Body of pancreas (tissue), 4 donors: Measurements from ENCODE around the gene TPD52L3. TPM values are rescaled to one million over a fixed set of nuclear protein-coding genes. Genes with fewer than 3 reads are reported as not detected.

ENCODE experiments used
- ATAC-seq: fragments of 150-250 bp; one replicate; pipeline ENCODE4 v1.9.1; 2016
- DNase-seq, 4 donors: peaks; one replicate each; pipeline ENCODE4 v3.0.0-alpha.2; 2019
- H3K27ac ChIP-seq, 4 donors: fragments of 200-600 bp; sonication (generic); 1 replicate in 3 of 4; 2 replicates in 1 of 4; pipeline versions ENCODE4 v1.5.1 to v1.6.1; 2016 to 2019; ENCODE audit warnings: mild to moderate bottlenecking in 1 of 4, mixed read lengths in 1 of 4, moderate library complexity in 1 of 4
- H3K27me3 ChIP-seq, 2 donors: fragments of 200-600 bp; sonication (generic); one replicate each; pipeline ENCODE4 v1.6.0; 2016; ENCODE audit warnings: mild to moderate bottlenecking in 1 of 2
- H3K36me3 ChIP-seq, 2 donors: fragments of 200-600 bp; sonication (generic); replicated peaks in 1 of 2; 2 replicates each; pipeline ENCODE4 v1.5.1; 2016; ENCODE audit warnings: low read depth in 2 of 2; ENCODE audit not compliant: insufficient read depth in 1 of 2
- H3K4me1 ChIP-seq: fragments of 200-600 bp; sonication (generic); one replicate; pipeline ENCODE4 v1.6.0; 2016
- H3K4me3 ChIP-seq, 2 donors: fragments of 200-600 bp; sonication (generic); 1 replicate in 1 of 2; 2 replicates in 1 of 2; pipeline ENCODE4 v1.5.1; 2016 to 2019
- H3K9me3 ChIP-seq, 3 donors: fragments of 200-600 bp; sonication (generic); 1 replicate in 2 of 3; 2 replicates in 1 of 3; pipeline ENCODE4 v1.5.1; 2016
- CTCF ChIP-seq, 7 experiments: fragments of 450-650 bp in 4 of 7; fragments of 200-600 bp in 3 of 7; sonication (generic) in 3 of 7; IDR thresholded peaks; one replicate each; pipeline ENCODE4 v1.5.1; 2016 to 2019; ENCODE audit warnings: antibody characterized with exemption in 7 of 7
- POLR2A ChIP-seq, 3 donors: fragments of 450-650 bp; IDR thresholded peaks; one replicate each; pipeline ENCODE4 v1.6.1; 2016; ENCODE audit warnings: antibody characterized with exemption in 3 of 3, mild to moderate bottlenecking in 2 of 3
- WGBS, 2 donors: methylation state at CpG; one replicate each; pipeline ENCODE4 v1.1.5; 2017; 5-methylcytosine and 5-hydroxymethylcytosine counted together
- intact Hi-C: fragments of 100-400 bp; cut with DNase I; formaldehyde crosslinking; loops from one replicate; pipeline ENCODE4 v1.15.1; 2023
- total RNA-seq, 2 donors: library from RNA; depleted of rRNA; stranded (reverse); fragments of >200 nt; gene quantifications; one replicate each; pipeline ENCODE4 v1.1.0, GENCODE V29; 2016

The TPD52L3 gene
- not detected for total RNA-seq

GRCh38 chr9:6328103-6328502 lies at the start of gene TPD52L3:
Gene TPD52L3 (plus strand): TSS chr9:6328375. CDS start chr9:6328596, 221 bp downstream.
- Histone ChIP-seq H3K27me3 (no peaks in the 10 kb centered on the region), H3K36me3 (no peaks in the 10 kb centered on the region), H3K27ac (no peak within 1 kb of the TSS), H3K4me1 (no peaks in the 10 kb centered on the region), H3K9me3 (no peaks in the 10 kb centered on the region), H3K4me3 (no peak within 1 kb of the TSS)
- ATAC-seq (no peak), DNase-seq (no peak)
- TF ChIP-seq CTCF (IDR thresholded peaks at IDR 0.05) (no peak), POLR2A (IDR thresholded peaks at IDR 0.05) (no peak)
- 86 to 89% methylated on average over 14 to 16 of the region's 16 CpGs for WGBS, 2 donors
- intact Hi-C loops, result no loop called here

GRCh38 chr9:6301858-6302257 lies 26.3 kb upstream of the TPD52L3 start:
- WGBS, 2 donors, result 20 to 53% methylated on average over 2 of the region's 2 CpGs
- intact Hi-C loops, result loop anchor here (10.0 kb wide), 1 partner anchor 417 kb away; no protein-coding TSS in a partner anchor
- no peaks in the 10 kb centered on the region for H3K27me3 ChIP-seq
- DNase-seq (no peak), ATAC-seq (no peak)
- no peaks in the 10 kb centered on the region for H3K36me3 ChIP-seq
- no peak overlapping the region for H3K27ac ChIP-seq
- no peak overlapping the region for H3K4me3 ChIP-seq
- no peaks in the 10 kb centered on the region for H3K4me1 ChIP-seq
- no peaks in the 10 kb centered on the region for H3K9me3 ChIP-seq
- no peak for TF ChIP-seq CTCF (IDR thresholded peaks at IDR 0.05)
- TF ChIP-seq POLR2A (IDR thresholded peaks at IDR 0.05), result no peak

GRCh38 chr9:6302417-6302816 lies 25.8 kb upstream of the TPD52L3 start:
- H3K27me3 ChIP-seq, result no peaks in the 10 kb centered on the region
- H3K36me3 ChIP-seq, result no peaks in the 10 kb centered on the region
- intact Hi-C loops, result loop anchor here (10.0 kb wide), 1 partner anchor 418 kb away; no protein-coding TSS in a partner anchor
- H3K27ac ChIP-seq, result no peak overlapping the region
- ATAC-seq, result no peak
- no peak for DNase-seq
- TF ChIP-seq POLR2A (IDR thresholded peaks at IDR 0.05) (no peak), CTCF (IDR thresholded peaks at IDR 0.05) (no peak)
- H3K4me1 ChIP-seq, result no peaks in the 10 kb centered on the region
- no peak overlapping the region for H3K4me3 ChIP-seq
- H3K9me3 ChIP-seq, result no peaks in the 10 kb centered on the region

- intact Hi-C loops, result loop anchor here (10.0 kb wide), 1 partner anchor 419 kb away; no protein-coding TSS in a partner anchor
- TF ChIP-seq CTCF (IDR thresholded peaks at IDR 0.05), result no peak
Measured at GRCh38 chr9:6304232-6304631, 23.9 kb upstream of the TPD52L3 start.

GRCh38 chr9:6305954-6306563 lies 22.1 kb upstream of the TPD52L3 start:
- no peak overlapping the region for H3K4me3 ChIP-seq
- intact Hi-C loops, result loop anchor here (10.0 kb wide), 1 partner anchor 421 kb away; no protein-coding TSS in a partner anchor
- ATAC-seq (peak; percentile 77), DNase-seq (no peak)
- no peaks in the 10 kb centered on the region for H3K4me1 ChIP-seq
- 76 to 87% methylated on average over 2 of the region's 2 CpGs for WGBS, 2 donors
- no peaks in the 10 kb centered on the region for H3K36me3 ChIP-seq
- no peak for TF ChIP-seq POLR2A (IDR thresholded peaks at IDR 0.05)
- TF ChIP-seq CTCF (IDR thresholded peaks at IDR 0.05), result peak; percentile 34 to 89 (median 73)
- no peaks in the 10 kb centered on the region for H3K27me3 ChIP-seq
- no peaks in the 10 kb centered on the region for H3K9me3 ChIP-seq
- no peak overlapping the region for H3K27ac ChIP-seq

More at GRCh38 chr9:6304232-6304631, 23.9 kb upstream of the TPD52L3 start:
- no peak overlapping the region for H3K4me3 ChIP-seq
- DNase-seq (no peak), ATAC-seq (no peak)
- no peaks in the 10 kb centered on the region for H3K4me1 ChIP-seq
- no peak overlapping the region for H3K27ac ChIP-seq
- H3K27me3 ChIP-seq, result no peaks in the 10 kb centered on the region
- H3K36me3 ChIP-seq, result no peaks in the 10 kb centered on the region
- H3K9me3 ChIP-seq, result no peaks in the 10 kb centered on the region
